ENCODE data around the gene ERG28. TPM values are rescaled to one million over a fixed set of nuclear protein-coding genes. Genes with fewer than 3 reads are reported as not detected.

ERG28 gene
- polyA plus RNA-seq, 1 of the 3 experiments (the other 2 are of a cell fraction): 14.8 TPM

- POLR2A ChIA-PET: no interaction called here
- no peaks in the 10 kb centered on the region for H3K9me2 ChIP-seq
- WGBS (ENCODE audit: low lambda C conversion rate): 77% methylated on average over 3 of the region's 3 CpGs
- no peak for DNase-seq
- no peaks in the 10 kb centered on the region for H4K20me1 ChIP-seq (ENCODE audit: insufficient read depth)
- H3K9me3 ChIP-seq: no peaks in the 10 kb centered on the region
- no peak overlapping the region for H3K27ac ChIP-seq (ENCODE audit: low read depth in 2 of 2, low read length in 1 of 2)
- no peak overlapping the region for H3K9ac ChIP-seq
- H3K4me1 ChIP-seq (ENCODE audit: control insufficient read depth in 1 of 2, insufficient read depth in 2 of 2, low read depth in 1 of 2, low read length in 1 of 2): no peaks in the 10 kb centered on the region
- H3K4me2 ChIP-seq: no peak overlapping the region
- no peak overlapping the region for H2AFZ ChIP-seq (ENCODE audit: low read depth)
- peaks cover 7% of the 10 kb centered on the region; the same call in 1 of the 2 replicates for H3K27me3 ChIP-seq (ENCODE audit: insufficient read depth)
- H3K4me3 ChIP-seq (ENCODE audit: low read depth in 2 of 2, low read length in 1 of 2): no peak overlapping the region
- CTCF ChIA-PET: interaction anchor here (0.9 to 1.6 kb wide), 3 partner anchors 8 to 50 kb away, joined by 3 to 5 read pairs (median 3); no protein-coding TSS in a partner anchor
- no peaks in the 10 kb centered on the region for H3K36me3 ChIP-seq (replicated peaks in 1 of 2; ENCODE audit: control insufficient read depth in 1 of 2, insufficient read depth in 2 of 2, low read length in 1 of 2)
- H3F3A ChIP-seq (replicated peaks; ENCODE audit: insufficient read depth): no peaks in the 10 kb centered on the region
- TF ChIP-seq REST (IDR thresholded peaks at IDR 0.05; ENCODE audit: low read depth, low read length): no peak
- no peak for TF ChIP-seq TCF12 (IDR thresholded peaks at IDR 0.05)
- no peak for TF ChIP-seq USF2 (IDR thresholded peaks at IDR 0.05; ENCODE audit: borderline replicate concordance, low read depth, low read length)
- no peaks in the 10 kb centered on the region for H3K79me2 ChIP-seq (ENCODE audit: insufficient read depth)
Measured at GRCh38 chr14:75625034-75625433, 35.6 kb downstream of the ERG28 start.

- DNase-seq: no peak
- H2AFZ ChIP-seq (ENCODE audit: low read depth): no peak overlapping the region
- no peaks in the 10 kb centered on the region for H4K20me1 ChIP-seq (ENCODE audit: insufficient read depth)
- H3K9ac ChIP-seq: no peak overlapping the region
- H3F3A ChIP-seq (replicated peaks; ENCODE audit: insufficient read depth): no peaks in the 10 kb centered on the region
- H3K9me3 ChIP-seq: no peaks in the 10 kb centered on the region
- no peaks in the 10 kb centered on the region for H3K9me2 ChIP-seq
- ChIA-PET POLR2A (no interaction called here), CTCF (interaction anchor here (2.0 to 6.8 kb wide), 2 partner anchors 34 to 41 kb away, joined by 7 to 35 read pairs; partner anchors contain the start of gene FLVCR2)
- H3K4me2 ChIP-seq: no peak overlapping the region
- no peak overlapping the region for H3K27ac ChIP-seq (ENCODE audit: low read depth in 2 of 2, low read length in 1 of 2)
- H3K36me3 ChIP-seq (replicated peaks in 1 of 2; ENCODE audit: control insufficient read depth in 1 of 2, insufficient read depth in 2 of 2, low read length in 1 of 2): no peaks in the 10 kb centered on the region
- no peaks in the 10 kb centered on the region for H3K4me1 ChIP-seq (ENCODE audit: control insufficient read depth in 1 of 2, insufficient read depth in 2 of 2, low read depth in 1 of 2, low read length in 1 of 2)
- no peaks in the 10 kb centered on the region for H3K79me2 ChIP-seq (ENCODE audit: insufficient read depth)
- WGBS (ENCODE audit: low lambda C conversion rate): 15% methylated on average over 1 of the region's 1 CpG
- H3K4me3 ChIP-seq (ENCODE audit: low read depth in 2 of 2, low read length in 1 of 2): no peak overlapping the region
- no peak for TF ChIP-seq TAF1 (IDR thresholded peaks at IDR 0.05; ENCODE audit: borderline replicate concordance, low read depth, low read length)
- no peak for TF ChIP-seq USF2 (IDR thresholded peaks at IDR 0.05; ENCODE audit: borderline replicate concordance, low read depth, low read length)
- no peak for TF ChIP-seq YY1 (IDR thresholded peaks at IDR 0.05; ENCODE audit: low read depth)
- no peak for TF ChIP-seq PBX3 (IDR thresholded peaks at IDR 0.05)
- H3K27me3 ChIP-seq (ENCODE audit: insufficient read depth): peaks cover 14% of the 10 kb centered on the region; the same call in 1 of the 2 replicates
Measured at GRCh38 chr14:75619548-75619947, 41.1 kb downstream of the ERG28 start.

All from SK-N-SH (cell line).